Vagina (tissue), 2 donors: ENCODE data around the gene GRM2. TPM values are rescaled to one million over a fixed set of nuclear protein-coding genes. Genes with fewer than 3 reads are reported as not detected.

Source experiments
- DNase-seq, 2 donors: peaks; one replicate each; pipeline ENCODE4 v3.0.0-alpha.2; 2017; ENCODE audit errors: extremely low spot score in 2 of 2
- H3K27ac ChIP-seq: fragments of 200-600 bp; sonication (generic); one replicate; pipeline ENCODE4 v1.5.1; 2019
- H3K27me3 ChIP-seq: fragments of 200-600 bp; sonication (generic); one replicate; pipeline ENCODE4 v1.5.1; 2019
- H3K36me3 ChIP-seq, 2 donors: fragments of 200-600 bp; sonication (generic); one replicate each; pipeline ENCODE4 v1.5.1; 2017 to 2019
- H3K4me1 ChIP-seq: fragments of 200-600 bp; sonication (generic); one replicate; pipeline ENCODE4 v1.5.1; 2019
- H3K4me3 ChIP-seq, 2 donors: fragments of 200-600 bp; sonication (generic); 1 replicate in 1 of 2; 2 replicates in 1 of 2; pipeline ENCODE4 v1.5.1; 2016 to 2019
- H3K9me3 ChIP-seq: fragments of 200-600 bp; sonication (generic); one replicate; pipeline ENCODE4 v1.5.1; 2019
- POLR2A ChIP-seq, 2 donors: fragments of 450-650 bp; IDR thresholded peaks; one replicate each; pipeline ENCODE4 v1.6.1; 2017; ENCODE audit warnings: antibody characterized with exemption in 2 of 2, mild to moderate bottlenecking in 2 of 2, moderate library complexity in 2 of 2
- POLR2AphosphoS5 ChIP-seq, 2 donors: sonication (generic); formaldehyde crosslinking; IDR thresholded peaks; one replicate each; pipeline ENCODE4 v1.9.0; 2017; ENCODE audit warnings: antibody characterized with exemption in 2 of 2, mild to moderate bottlenecking in 2 of 2, low read depth in 1 of 2; ENCODE audit not compliant: insufficient read depth in 1 of 2
- intact Hi-C: fragments of 100-400 bp; cut with DNase I; formaldehyde crosslinking; loops from one replicate; pipeline ENCODE4 v1.15.1; 2023
- total RNA-seq: library from RNA; depleted of rRNA; stranded (reverse); fragments of >200 nt; gene quantifications from one replicate; pipeline ENCODE4 v1.2.3, GENCODE V29; 2016
- TF ChIP-seq, protein P1 (sequence below), 3 experiments: fragments of 450-650 bp in 2 of 3; fragments of 200-600 bp in 1 of 3; sonication (generic) in 1 of 3; IDR thresholded peaks; one replicate each; pipeline ENCODE4 v1.5.1; 2017 to 2019; ENCODE audit warnings: antibody characterized with exemption in 3 of 3, mild to moderate bottlenecking in 2 of 3, moderate library complexity in 2 of 3

GRM2 gene
- total RNA-seq, 1 donor from 2014 or later = not detected

DNA sequence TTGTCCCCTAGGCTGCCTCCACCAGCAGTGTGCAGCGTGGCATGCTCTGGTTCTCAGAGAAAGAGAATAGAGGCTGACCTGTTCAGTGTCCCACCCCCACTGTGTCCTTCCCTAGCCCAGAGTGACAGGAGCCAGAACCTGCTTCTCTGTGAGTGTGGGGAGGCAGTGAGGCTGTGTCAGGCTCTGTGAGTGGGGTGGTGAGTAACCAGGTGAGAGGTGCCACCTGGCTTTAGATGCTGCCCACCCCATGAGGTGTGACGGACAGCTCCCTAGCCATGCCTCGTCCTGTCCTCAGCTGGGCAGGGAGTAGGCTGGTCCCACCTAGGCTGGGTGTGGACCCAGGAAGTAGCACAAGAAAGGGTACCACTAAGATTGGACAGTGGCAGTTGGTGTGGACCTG lies 29.5 kb upstream of the GRM2 start:
- Histone ChIP-seq H3K9me3 (no peaks in the 10 kb centered on the region), H3K4me3 (no peak overlapping the region), H3K27ac (no peak overlapping the region), H3K4me1 (peaks cover 79% of the 10 kb centered on the region), H3K27me3 (no peaks in the 10 kb centered on the region), H3K36me3 (peaks cover 0 to 10% of the 10 kb centered on the region in 2 donors)
- DNase-seq = no peak
- TF ChIP-seq, protein P1, sequence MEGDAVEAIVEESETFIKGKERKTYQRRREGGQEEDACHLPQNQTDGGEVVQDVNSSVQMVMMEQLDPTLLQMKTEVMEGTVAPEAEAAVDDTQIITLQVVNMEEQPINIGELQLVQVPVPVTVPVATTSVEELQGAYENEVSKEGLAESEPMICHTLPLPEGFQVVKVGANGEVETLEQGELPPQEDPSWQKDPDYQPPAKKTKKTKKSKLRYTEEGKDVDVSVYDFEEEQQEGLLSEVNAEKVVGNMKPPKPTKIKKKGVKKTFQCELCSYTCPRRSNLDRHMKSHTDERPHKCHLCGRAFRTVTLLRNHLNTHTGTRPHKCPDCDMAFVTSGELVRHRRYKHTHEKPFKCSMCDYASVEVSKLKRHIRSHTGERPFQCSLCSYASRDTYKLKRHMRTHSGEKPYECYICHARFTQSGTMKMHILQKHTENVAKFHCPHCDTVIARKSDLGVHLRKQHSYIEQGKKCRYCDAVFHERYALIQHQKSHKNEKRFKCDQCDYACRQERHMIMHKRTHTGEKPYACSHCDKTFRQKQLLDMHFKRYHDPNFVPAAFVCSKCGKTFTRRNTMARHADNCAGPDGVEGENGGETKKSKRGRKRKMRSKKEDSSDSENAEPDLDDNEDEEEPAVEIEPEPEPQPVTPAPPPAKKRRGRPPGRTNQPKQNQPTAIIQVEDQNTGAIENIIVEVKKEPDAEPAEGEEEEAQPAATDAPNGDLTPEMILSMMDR (IDR thresholded peaks at IDR 0.05) = no peak
- no peak for TF ChIP-seq POLR2A (IDR thresholded peaks at IDR 0.05)
- no peak for TF ChIP-seq POLR2AphosphoS5 (IDR thresholded peaks at IDR 0.05; ENCODE audit: insufficient read depth in 1 of 2, low read depth in 1 of 2)
- intact Hi-C loops = loop anchor here (10.0 kb wide), 1 partner anchor 283 kb away; the partner anchor contains the start of gene RBM15B

DNA sequence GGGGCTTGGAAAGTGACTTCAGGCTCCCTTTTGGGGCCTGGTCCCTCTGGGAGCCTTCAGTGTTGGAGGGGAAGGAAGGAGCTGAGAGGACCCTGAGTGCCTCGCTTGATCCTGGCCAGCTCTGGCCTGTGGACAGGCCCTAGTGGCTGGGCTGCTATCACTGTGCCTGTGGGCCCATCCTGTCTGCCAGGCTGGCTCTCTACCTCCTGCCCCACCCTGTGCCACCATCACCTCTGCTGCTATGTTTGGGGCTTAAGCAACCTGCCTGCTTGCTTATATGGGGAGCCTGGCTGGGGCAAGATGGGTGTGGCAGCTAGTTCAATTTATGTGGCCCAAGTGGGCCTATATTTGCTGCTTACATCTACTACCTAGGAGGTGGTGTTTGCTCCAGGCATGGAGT lies 28.7 kb upstream of the GRM2 start:
- Histone ChIP-seq H3K4me3 (no peak overlapping the region), H3K27ac (no peak overlapping the region), H3K9me3 (no peaks in the 10 kb centered on the region), H3K27me3 (no peaks in the 10 kb centered on the region), H3K36me3 (peaks cover 0 to 10% of the 10 kb centered on the region in 2 donors), H3K4me1 (peaks cover 76% of the 10 kb centered on the region)
- intact Hi-C loops = loop anchor here (10.0 kb wide), 1 partner anchor 283 kb away; the partner anchor contains the start of gene RBM15B
- no peak for TF ChIP-seq POLR2A (IDR thresholded peaks at IDR 0.05)
- TF ChIP-seq, protein P1 (IDR thresholded peaks at IDR 0.05) = no peak
- TF ChIP-seq POLR2AphosphoS5 (IDR thresholded peaks at IDR 0.05; ENCODE audit: insufficient read depth in 1 of 2, low read depth in 1 of 2) = no peak
- DNase-seq = no peak

DNA sequence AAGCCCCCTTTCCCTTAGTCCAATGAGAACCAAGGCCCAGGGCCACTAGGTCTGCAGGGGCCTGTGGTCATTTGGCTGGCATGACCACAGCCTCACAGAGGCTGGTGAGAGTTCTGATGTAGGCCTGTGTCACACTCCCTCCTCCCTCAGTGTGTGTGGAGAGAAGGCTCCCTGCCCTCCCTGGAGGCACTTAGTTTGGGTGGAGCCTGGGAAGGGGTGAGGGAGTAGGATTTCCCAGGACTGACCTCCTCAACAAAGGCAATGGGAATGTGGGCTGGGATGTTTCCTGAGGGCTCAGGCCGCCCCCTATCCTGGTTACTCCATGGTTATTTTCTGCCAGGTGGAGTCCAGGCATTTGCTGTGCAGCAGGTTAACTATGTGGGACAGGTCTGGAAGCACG lies 28.2 kb upstream of the GRM2 start:
- intact Hi-C loops = loop anchor here (10.0 kb wide), 1 partner anchor 284 kb away; the partner anchor contains the start of gene RBM15B
- H3K36me3 ChIP-seq = peaks cover 0 to 11% of the 10 kb centered on the region in 2 donors

DNA sequence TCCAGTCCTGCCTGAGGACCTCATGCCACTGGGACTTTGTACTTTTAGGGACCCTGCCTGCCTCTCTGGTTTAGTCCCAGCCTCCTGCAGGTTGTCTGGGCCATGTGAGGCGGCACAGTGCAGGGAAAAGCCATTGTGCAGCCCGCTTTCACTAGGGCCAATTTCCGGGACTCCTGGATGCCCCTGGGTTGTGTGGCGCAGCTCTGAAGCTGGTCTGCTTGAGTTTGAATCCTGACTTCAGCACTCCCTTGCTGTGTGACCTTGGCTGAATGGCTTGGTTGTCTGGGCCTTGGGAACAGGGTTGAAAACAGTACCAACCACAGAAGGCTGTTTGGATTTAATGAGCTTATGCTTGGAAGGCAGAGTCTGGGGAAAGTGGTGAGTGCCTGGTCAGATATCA lies 27.6 kb upstream of the GRM2 start:
- H3K4me3 ChIP-seq = no peak overlapping the region
- TF ChIP-seq POLR2A (IDR thresholded peaks at IDR 0.05) (no peak), POLR2AphosphoS5 (IDR thresholded peaks at IDR 0.05; ENCODE audit: insufficient read depth in 1 of 2, low read depth in 1 of 2) (no peak)
- TF ChIP-seq, protein P1 (IDR thresholded peaks at IDR 0.05) = no peak
- no peaks in the 10 kb centered on the region for H3K9me3 ChIP-seq
- peaks cover 0 to 17% of the 10 kb centered on the region in 2 donors for H3K36me3 ChIP-seq
- intact Hi-C loops = loop anchor here (10.0 kb wide), 1 partner anchor 285 kb away; the partner anchor contains the start of gene RBM15B
- no peaks in the 10 kb centered on the region for H3K27me3 ChIP-seq
- peaks cover 66% of the 10 kb centered on the region for H3K4me1 ChIP-seq
- no peak overlapping the region for H3K27ac ChIP-seq
- no peak for DNase-seq

More for the DNA sequence above, 28.2 kb upstream of the GRM2 start:
- Histone ChIP-seq H3K9me3 (no peaks in the 10 kb centered on the region), H3K27me3 (no peaks in the 10 kb centered on the region), H3K27ac (no peak overlapping the region), H3K4me3 (no peak overlapping the region), H3K4me1 (peaks cover 72% of the 10 kb centered on the region)
- DNase-seq = no peak
- no peak for TF ChIP-seq POLR2A (IDR thresholded peaks at IDR 0.05)

DNA sequence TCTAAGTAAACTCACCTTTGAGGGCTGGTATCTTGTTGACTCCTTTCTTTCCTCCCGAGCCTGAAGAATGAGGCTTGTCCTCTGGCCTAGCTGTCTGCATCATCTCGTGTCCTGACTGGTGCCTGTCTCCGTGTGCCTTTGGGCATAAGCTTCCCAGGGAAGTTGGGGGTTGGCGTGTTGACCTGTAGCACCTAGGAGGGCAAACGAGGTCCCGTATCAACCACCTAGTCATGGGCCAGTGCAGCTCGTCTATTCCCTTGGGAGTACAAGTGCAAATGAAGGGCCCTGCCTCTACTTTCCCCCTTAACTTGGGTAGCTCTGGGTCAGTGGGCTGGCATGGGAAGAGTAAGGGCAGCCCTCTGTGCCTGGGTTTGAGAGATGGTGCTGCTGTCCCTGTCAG lies 27.1 kb upstream of the GRM2 start:
- Histone ChIP-seq H3K4me1 (peaks cover 62% of the 10 kb centered on the region), H3K9me3 (no peaks in the 10 kb centered on the region), H3K36me3 (peaks cover 0 to 22% of the 10 kb centered on the region in 2 donors), H3K27ac (no peak overlapping the region), H3K27me3 (no peaks in the 10 kb centered on the region), H3K4me3 (no peak overlapping the region)
- intact Hi-C loops = loop anchor here (10.0 kb wide), 1 partner anchor 285 kb away; the partner anchor contains the start of gene RBM15B
- TF ChIP-seq, protein P1 (IDR thresholded peaks at IDR 0.05) = no peak
- TF ChIP-seq POLR2AphosphoS5 (IDR thresholded peaks at IDR 0.05; ENCODE audit: insufficient read depth in 1 of 2, low read depth in 1 of 2) (no peak), POLR2A (IDR thresholded peaks at IDR 0.05) (no peak)
- no peak for DNase-seq
